ENCODE measurements around the gene HLF. TPM values are rescaled to one million over a fixed set of nuclear protein-coding genes. Genes with fewer than 3 reads are reported as not detected.

Gene HLF
- total RNA-seq, 1 experiment from 2014 or later = 1.3 TPM

GRCh38 chr17:55308613-55309391 is 44.0 kb downstream of the HLF start:
- Mint-ChIP-seq H3K4me3 (ENCODE audit: low read depth, unreplicated experiment) (no peak overlapping the region), H3K36me3 (ENCODE audit: insufficient read depth, unreplicated experiment) (no peaks in the 10 kb centered on the region), H3K9me3 (ENCODE audit: low read depth, unreplicated experiment) (no peaks in the 10 kb centered on the region), H3K4me1 (ENCODE audit: low read depth, unreplicated experiment) (no peaks in the 10 kb centered on the region), H3K27me3 (ENCODE audit: unreplicated experiment) (no peaks in the 10 kb centered on the region), H3K27ac (ENCODE audit: unreplicated experiment) (no peak overlapping the region)
- CTCF ChIA-PET = interaction anchor here (0.6 kb wide), 1 partner anchor 43 kb away, joined by 3 read pairs; no protein-coding TSS in a partner anchor
- no peak for TF ChIP-seq CTCF (IDR thresholded peaks at IDR 0.05; ENCODE audit: unreplicated experiment)
- BruUV-seq (replicated peaks) = no TSS peak
- DNase-seq = no peak
- intact Hi-C loops (cut with micrococcal nuclease; ENCODE audit: unreplicated experiment) = no loop called here

DNA sequence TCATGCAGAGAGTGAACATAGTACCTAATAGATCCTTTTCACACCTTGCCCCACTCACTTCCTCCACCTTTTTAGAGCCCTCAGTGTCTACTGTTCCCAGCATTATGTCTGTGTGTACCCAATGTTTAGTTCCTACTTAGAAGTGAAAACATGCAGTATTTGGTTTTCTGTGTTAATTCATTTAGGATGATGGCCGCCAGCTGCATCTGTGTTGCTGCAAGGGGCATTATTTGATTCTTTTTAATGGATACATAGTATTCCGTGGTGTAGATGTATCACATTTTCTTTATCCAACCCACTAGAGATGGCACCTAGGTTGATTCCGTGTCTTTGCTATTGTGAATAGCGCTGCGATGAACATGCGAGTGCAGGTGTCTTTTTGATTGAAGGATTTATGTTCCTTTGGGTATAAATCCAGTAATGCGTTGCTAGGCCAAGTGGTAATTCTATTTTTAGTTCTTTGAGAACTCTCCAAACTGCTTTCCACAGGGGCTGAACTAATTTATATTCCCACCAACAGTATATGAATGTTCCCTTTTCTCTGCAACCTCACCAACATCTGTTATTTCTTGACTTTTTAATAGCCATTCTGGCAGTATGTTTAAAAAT is 47.1 kb downstream of the HLF start:
- H3K36me3 Mint-ChIP-seq (ENCODE audit: insufficient read depth, unreplicated experiment) = no peaks in the 10 kb centered on the region
- TF ChIP-seq CTCF (IDR thresholded peaks at IDR 0.05; ENCODE audit: unreplicated experiment) = no peak
- no peaks in the 10 kb centered on the region for H3K27me3 Mint-ChIP-seq (ENCODE audit: unreplicated experiment)
- intact Hi-C loops (cut with micrococcal nuclease; ENCODE audit: unreplicated experiment) = no loop called here
- no peak for DNase-seq
- CTCF ChIA-PET = no interaction called here
- H3K27ac Mint-ChIP-seq (ENCODE audit: unreplicated experiment) = no peak overlapping the region
- H3K4me3 Mint-ChIP-seq (ENCODE audit: low read depth, unreplicated experiment) = no peak overlapping the region
- no TSS peak for BruUV-seq (replicated peaks)
- no peaks in the 10 kb centered on the region for H3K4me1 Mint-ChIP-seq (ENCODE audit: low read depth, unreplicated experiment)
- no peaks in the 10 kb centered on the region for H3K9me3 Mint-ChIP-seq (ENCODE audit: low read depth, unreplicated experiment)

- CTCF ChIA-PET = no interaction called here
- H3K27ac Mint-ChIP-seq (ENCODE audit: unreplicated experiment) = no peak overlapping the region
- TF ChIP-seq CTCF (IDR thresholded peaks at IDR 0.05; ENCODE audit: unreplicated experiment) = no peak
- BruUV-seq (replicated peaks) = no TSS peak
- no peak for DNase-seq
- intact Hi-C loops (cut with micrococcal nuclease; ENCODE audit: unreplicated experiment) = no loop called here
- H3K4me1 Mint-ChIP-seq (ENCODE audit: low read depth, unreplicated experiment) = no peaks in the 10 kb centered on the region
- H3K9me3 Mint-ChIP-seq (ENCODE audit: low read depth, unreplicated experiment) = no peaks in the 10 kb centered on the region
- H3K4me3 Mint-ChIP-seq (ENCODE audit: low read depth, unreplicated experiment) = no peak overlapping the region
- no peaks in the 10 kb centered on the region for H3K36me3 Mint-ChIP-seq (ENCODE audit: insufficient read depth, unreplicated experiment)
- H3K27me3 Mint-ChIP-seq (ENCODE audit: unreplicated experiment) = no peaks in the 10 kb centered on the region
Measured at GRCh38 chr17:55312852-55313251, 48.1 kb downstream of the HLF start.

DNA sequence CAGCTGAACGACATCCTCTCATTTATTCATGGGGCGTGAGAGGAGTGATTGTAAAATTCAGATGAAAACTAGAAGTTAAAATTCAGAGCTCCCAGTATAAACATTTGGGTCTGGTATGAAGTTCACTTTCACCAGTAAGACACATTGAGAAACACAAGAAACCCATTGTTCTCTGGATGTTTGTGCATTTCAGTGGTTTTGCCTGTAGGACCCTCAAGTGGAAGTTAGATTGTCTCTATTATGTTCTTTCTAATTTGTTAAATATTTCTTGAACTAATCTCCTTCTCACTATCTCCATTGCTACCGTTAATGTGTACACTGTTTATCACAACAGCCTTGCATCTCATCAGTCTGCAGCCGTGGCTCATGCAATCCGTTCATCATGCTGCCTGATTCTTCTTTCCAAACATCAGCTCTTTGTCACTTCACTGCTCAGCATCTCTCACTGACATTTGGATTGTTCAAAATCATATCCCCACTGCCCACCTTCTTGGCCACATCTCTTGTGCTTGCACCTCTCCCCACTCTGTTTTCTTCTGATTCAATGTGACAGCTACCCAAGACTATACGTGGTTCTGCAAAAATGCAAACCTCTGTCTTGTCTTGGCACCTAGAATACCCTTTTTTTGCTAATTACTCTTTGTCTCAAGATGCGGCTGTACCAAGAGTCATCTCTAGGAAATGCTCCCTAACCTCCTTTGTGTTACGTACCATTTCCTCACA is 49.5 kb downstream of the HLF start:
- no TSS peak for BruUV-seq (replicated peaks)
- TF ChIP-seq CTCF (IDR thresholded peaks at IDR 0.05; ENCODE audit: unreplicated experiment) = no peak
- no peaks in the 10 kb centered on the region for H3K36me3 Mint-ChIP-seq (ENCODE audit: insufficient read depth, unreplicated experiment)
- DNase-seq = no peak
- H3K27me3 Mint-ChIP-seq (ENCODE audit: unreplicated experiment) = no peaks in the 10 kb centered on the region
- CTCF ChIA-PET = no interaction called here
- H3K4me1 Mint-ChIP-seq (ENCODE audit: low read depth, unreplicated experiment) = no peaks in the 10 kb centered on the region
- no peak overlapping the region for H3K4me3 Mint-ChIP-seq (ENCODE audit: low read depth, unreplicated experiment)
- intact Hi-C loops (cut with micrococcal nuclease; ENCODE audit: unreplicated experiment) = no loop called here
- no peak overlapping the region for H3K27ac Mint-ChIP-seq (ENCODE audit: unreplicated experiment)
- H3K9me3 Mint-ChIP-seq (ENCODE audit: low read depth, unreplicated experiment) = no peaks in the 10 kb centered on the region
